H1 (cell line): Measurements from ENCODE around the gene CHD5. TPM values are rescaled to one million over a fixed set of nuclear protein-coding genes. Genes with fewer than 3 reads are reported as not detected.

Experiments
- CTCF ChIA-PET: fragments of 300-600 bp; sonication (Branson Sonifier 250); formaldehyde crosslinking; loops from one replicate; lab custom pipeline; 2021; ENCODE audit not compliant: partially characterized antibody; lab: Charles Lee
- POLR2A ChIA-PET: fragments of 300-600 bp; sonication (Branson Sonifier 250); formaldehyde crosslinking; loops from one replicate; lab custom pipeline; 2021; ENCODE audit warnings: inconsistent platforms; ENCODE audit not compliant: partially characterized antibody; lab: Charles Lee
- DNase-seq, 2 experiments: peaks; one replicate each; pipeline versions ENCODE4 v3.0.0 to v3.0.0-alpha.2; 2010 to 2022; ENCODE audit warnings: low spot score in 2 of 2, low read depth in 1 of 2, mixed read lengths in 1 of 2
- FAIRE-seq: peaks from 2 replicates; lab custom pipeline; 2011; peaks lifted over from hg19 to GRCh38; lab: Jason Lieb, UNC
- H2AFZ ChIP-seq: 2 replicates; pipeline ENCODE4 v1.8.1; 2012; ENCODE audit warnings: low read length, inconsistent platforms
- H2AK5ac ChIP-seq: 2 replicates; pipeline ENCODE4 v1.6.1; 2013; ENCODE audit warnings: low read depth, low read length
- H2BK120ac ChIP-seq: replicated peaks from 2 replicates; pipeline ENCODE3; 2013; ENCODE audit warnings: low read depth, low read length, inconsistent platforms
- H2BK12ac ChIP-seq: 2 replicates; pipeline ENCODE4 v1.6.1; 2013; ENCODE audit warnings: low read depth, low read length
- H2BK15ac ChIP-seq: 2 replicates; pipeline ENCODE4 v1.6.1; 2013; ENCODE audit warnings: low read length
- H2BK20ac ChIP-seq: 2 replicates; pipeline ENCODE4 v1.6.1; 2013; ENCODE audit warnings: low read length
- H2BK5ac ChIP-seq: 2 replicates; pipeline ENCODE4 v1.6.1; 2013; ENCODE audit warnings: low read depth, low read length
- H3K14ac ChIP-seq: 2 replicates; pipeline ENCODE4 v1.6.1; 2013; ENCODE audit warnings: inconsistent platforms; ENCODE audit not compliant: insufficient read length
- H3K18ac ChIP-seq: 2 replicates; pipeline ENCODE4 v1.6.1; 2013; ENCODE audit warnings: low read length; ENCODE audit errors: extremely low read depth
- H3K23ac ChIP-seq: 2 replicates; pipeline ENCODE4 v1.6.1; 2013; ENCODE audit warnings: inconsistent platforms; ENCODE audit not compliant: insufficient read length
- H3K23me2 ChIP-seq: 2 replicates; pipeline ENCODE4 v1.6.1; 2013; ENCODE audit warnings: low read depth, low read length
- H3K27ac ChIP-seq: 2 replicates; pipeline ENCODE4 v1.6.1; 2011; ENCODE audit warnings: low read depth, low read length, inconsistent platforms
- H3K27me3 ChIP-seq, 4 experiments: replicated peaks in 1 of 4; 1 replicate in 1 of 4; 2 replicates in 3 of 4; pipeline versions ENCODE4 v1.6.1 to v1.8.1; 2011 to 2013; ENCODE audit warnings: low read length in 3 of 4, mild to moderate bottlenecking in 3 of 4, inconsistent platforms in 2 of 4, mixed read lengths in 2 of 4, moderate library complexity in 1 of 4; ENCODE audit not compliant: control insufficient read depth in 3 of 4, insufficient read depth in 3 of 4; ENCODE audit errors: extremely low read depth in 1 of 4
- H3K36me3 ChIP-seq, 4 experiments: 2 replicates each; pipeline versions ENCODE4 v1.6.1 to v1.8.1; 2011 to 2013; ENCODE audit warnings: mild to moderate bottlenecking in 4 of 4, low read length in 3 of 4, moderate library complexity in 2 of 4, control low read depth in 1 of 4, inconsistent platforms in 1 of 4; ENCODE audit not compliant: insufficient read depth in 4 of 4, control insufficient read depth in 2 of 4
- H3K4ac ChIP-seq: replicated peaks from 2 replicates; pipeline ENCODE3; 2013; ENCODE audit warnings: low read length, low read depth, mixed read lengths, inconsistent platforms; ENCODE audit not compliant: insufficient read length
- H3K4me1 ChIP-seq, 4 experiments: replicated peaks in 1 of 4; 1 replicate in 1 of 4; 2 replicates in 3 of 4; pipeline versions ENCODE4 v1.6.1 to v1.8.1; 2011 to 2013; ENCODE audit warnings: low read length in 3 of 4, inconsistent platforms in 2 of 4, mixed read lengths in 1 of 4; ENCODE audit not compliant: insufficient read depth in 4 of 4, control insufficient read depth in 3 of 4
- H3K4me2 ChIP-seq, 2 experiments: 2 replicates each; pipeline versions ENCODE4 v1.6.1 to v1.8.1; 2011 to 2013; ENCODE audit warnings: low read depth in 2 of 2, low read length in 2 of 2, control low read depth in 1 of 2, inconsistent platforms in 1 of 2, mild to moderate bottlenecking in 1 of 2; ENCODE audit not compliant: insufficient read depth in 1 of 2
- H3K4me3 ChIP-seq, 4 experiments: fragments of 200-600, 300-600 bp in 1 of 4; sonication (generic), shearing (Covaris generic), sonication (Bioruptor Twin) in 1 of 4; 2 replicates each; pipeline versions ENCODE4 v1.5.1 to v1.8.1; 2011 to 2016; ENCODE audit warnings: low read length in 4 of 4, low read depth in 3 of 4, control low read depth in 2 of 4, inconsistent platforms in 2 of 4, mild to moderate bottlenecking in 2 of 4, mixed read lengths in 1 of 4, moderate library complexity in 1 of 4; ENCODE audit not compliant: insufficient read depth in 2 of 4; ENCODE audit errors: extremely low read depth in 1 of 4
- H3K56ac ChIP-seq: replicated peaks from 2 replicates; pipeline ENCODE3; 2013; ENCODE audit warnings: low read depth, mild to moderate bottlenecking, mixed read lengths, low read length, inconsistent platforms; ENCODE audit not compliant: insufficient read length
- H3K79me1 ChIP-seq: 2 replicates; pipeline ENCODE4 v1.6.1; 2013; ENCODE audit warnings: low read depth, low read length, control low read depth
- H3K79me2 ChIP-seq, 2 experiments: 2 replicates each; pipeline versions ENCODE4 v1.6.1 to v1.8.1; 2012 to 2013; ENCODE audit warnings: low read length in 2 of 2, mild to moderate bottlenecking in 2 of 2, inconsistent platforms in 1 of 2; ENCODE audit not compliant: insufficient read depth in 2 of 2, control insufficient read depth in 1 of 2
- H3K9ac ChIP-seq, 4 experiments: replicated peaks in 1 of 4; 1 replicate in 1 of 4; 2 replicates in 3 of 4; pipeline versions ENCODE4 v1.6.1 to v1.8.1; 2011 to 2013; ENCODE audit warnings: low read depth in 3 of 4, low read length in 3 of 4, control low read depth in 2 of 4, mild to moderate bottlenecking in 2 of 4, moderate library complexity in 2 of 4, inconsistent platforms in 1 of 4; ENCODE audit errors: extremely low read depth in 1 of 4
- H3K9me3 ChIP-seq, 2 experiments: 2 replicates each; pipeline versions ENCODE4 v1.6.1 to v1.8.1; 2012 to 2013; ENCODE audit warnings: mild to moderate bottlenecking in 2 of 2, moderate library complexity in 2 of 2, control low read depth in 1 of 2, inconsistent platforms in 1 of 2, low read depth in 1 of 2, low read length in 1 of 2, mixed read lengths in 1 of 2; ENCODE audit not compliant: insufficient read depth in 2 of 2
- H4K20me1 ChIP-seq, 2 experiments: replicated peaks in 1 of 2; 2 replicates each; pipeline versions ENCODE3 to v1.8.1; 2011 to 2013; ENCODE audit warnings: inconsistent platforms in 2 of 2, low read length in 2 of 2, mild to moderate bottlenecking in 1 of 2; ENCODE audit not compliant: insufficient read depth in 2 of 2, control insufficient read depth in 1 of 2
- H4K5ac ChIP-seq: 2 replicates; pipeline ENCODE4 v1.6.1; 2013; ENCODE audit warnings: low read length, low read depth, mixed read lengths, inconsistent platforms; ENCODE audit not compliant: insufficient read length
- H4K8ac ChIP-seq: 2 replicates; pipeline ENCODE4 v1.8.0; 2013; ENCODE audit warnings: mild to moderate bottlenecking, moderate library complexity, low read length, inconsistent platforms; ENCODE audit not compliant: insufficient read depth; ENCODE audit errors: extremely low read depth
- H4K91ac ChIP-seq: replicated peaks from 2 replicates; pipeline ENCODE3; 2013; ENCODE audit warnings: low read length, mixed read lengths, inconsistent platforms; ENCODE audit not compliant: insufficient read length
- PHF8 ChIP-seq: fragments of 200-600 bp; sonication (generic); conservative IDR thresholded peaks from 2 replicates; pipeline ENCODE4 v1.7.1; 2012; ENCODE audit warnings: low read depth, mild to moderate bottlenecking, inconsistent platforms, low read length, moderate library complexity
- SP4 ChIP-seq: IDR thresholded peaks from 2 replicates; pipeline ENCODE4 v1.6.1; 2012; ENCODE audit warnings: low read length, inconsistent platforms
- SRF ChIP-seq: IDR thresholded peaks from 2 replicates; pipeline ENCODE4 v1.6.1; 2011; ENCODE audit warnings: mild to moderate bottlenecking, low read depth, low read length, moderate library complexity
- SUZ12 ChIP-seq: fragments of 200-600 bp; sonication (generic); IDR thresholded peaks from 2 replicates; pipeline ENCODE4 v1.6.1; 2012; ENCODE audit warnings: mild to moderate bottlenecking, inconsistent platforms, low read length, moderate library complexity, mixed read lengths
- WGBS, 2 experiments: shearing (Covaris generic) in 1 of 2; methylation state at CpG; one replicate each; pipeline versions ENCODE4 v1.1.6 to v1.1.7; 2013 to 2015; ENCODE audit warnings: low lambda C conversion rate in 2 of 2, mixed read lengths in 2 of 2, inconsistent platforms in 1 of 2, low coverage in 1 of 2, missing lambda C conversion rate in 1 of 2; ENCODE audit not compliant: insufficient replicate concordance in 2 of 2, insufficient coverage in 1 of 2, insufficient read length in 1 of 2; ENCODE audit errors: extremely low coverage in 1 of 2, missing lambda C conversion rate in 1 of 2; 5-methylcytosine and 5-hydroxymethylcytosine counted together
- polyA plus RNA-seq, 7 experiments: library from polyadenylated mRNA; depleted of rRNA in 3 of 7; stranded (reverse) in 5 of 7; unstranded in 2 of 7; fragments of >200 nt in 5 of 7; fragments of 200-250 nt in 2 of 7; gene quantifications; 1 replicate in 5 of 7; 2 replicates in 1 of 7; 4 replicates in 1 of 7; pipeline versions ENCODE4 v1.2.1 to v1.2.3, GENCODE V29; 2011 to 2013; ENCODE audit warnings: missing spikeins in 2 of 7, mixed read lengths in 2 of 7
- total RNA-seq: library from RNA; stranded (reverse); fragmentation: NEBNext Ultra II Directional; extraction: Animal tissue kit (Norgen Biotek cat#: 25700); gene quantifications from 2 replicates; pipeline ENCODE4 v1.2.1, GENCODE V29; 2021

CHD5 gene
- total and polyA plus RNA-seq, 2 of the 8 experiments (the other 6 are each of a cell fraction or from before 2014, with no cell fraction given) = 0.42 to 1.8 TPM

DNA sequence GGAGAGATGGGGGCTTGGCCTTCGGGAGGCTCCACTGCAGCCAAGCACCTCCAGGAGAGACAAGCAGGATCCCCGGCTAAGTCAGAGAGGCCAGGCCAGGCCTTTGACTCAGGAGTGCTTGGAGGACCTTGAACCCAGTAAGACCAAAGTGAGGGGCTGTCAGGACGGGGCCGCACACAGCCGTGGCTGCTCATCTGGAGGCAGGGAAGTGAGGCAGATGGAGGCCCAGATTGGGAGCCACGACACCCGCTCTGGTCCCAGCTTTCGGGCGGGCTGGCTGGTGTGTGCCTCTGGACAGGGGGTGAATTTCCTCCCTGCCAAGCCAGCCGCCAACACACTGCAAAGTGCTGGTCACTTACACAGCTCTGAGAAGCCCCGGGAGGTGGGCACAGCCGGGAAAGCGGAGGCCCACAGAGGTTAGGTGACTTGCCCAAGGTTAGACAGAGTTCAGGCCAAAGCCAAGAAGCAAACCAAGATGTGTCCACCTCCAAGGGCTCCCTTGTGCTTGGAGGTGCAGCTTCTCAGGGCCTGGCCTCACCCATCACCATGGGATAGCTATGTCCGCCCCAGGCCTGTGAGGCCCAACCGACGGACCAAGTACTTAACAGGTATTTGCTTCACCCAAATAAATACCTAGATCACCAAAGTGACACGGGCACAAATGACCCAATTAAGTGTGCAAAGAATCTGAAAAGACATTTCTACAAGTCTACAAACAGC is 58.3 kb downstream of the CHD5 start:
- Histone ChIP-seq H2BK120ac (no peak overlapping the region), H4K91ac (no peak overlapping the region), H3K14ac (no peak overlapping the region), H3K4ac (no peak overlapping the region), H3K23me2 (no peaks in the 10 kb centered on the region), H3K27ac (no peak overlapping the region), H3K18ac (no peak overlapping the region), H3K36me3 (no peaks in the 10 kb centered on the region), H3K27me3 (peaks cover 0 to 1% (median under 1%) of the 10 kb centered on the region in 4 experiments; a peak in 3 of 7 replicates), H2AK5ac (no peak overlapping the region), H3K4me1 (no peaks in the 10 kb centered on the region; a peak in 2 of 7 replicates), H3K79me1 (no peaks in the 10 kb centered on the region), H4K8ac (no peak overlapping the region), H4K20me1 (no peaks in the 10 kb centered on the region), H3K4me2 (no peak overlapping the region), H2BK12ac (no peak overlapping the region), H2BK15ac (no peak overlapping the region), H4K5ac (no peak overlapping the region), H2BK20ac (no peak overlapping the region), H3K4me3 (no peak overlapping the region), H2BK5ac (no peak overlapping the region), H3K56ac (no peak overlapping the region), H3K9me3 (no peaks in the 10 kb centered on the region), H3K79me2 (no peaks in the 10 kb centered on the region), H2AFZ (no peak overlapping the region), H3K23ac (no peak overlapping the region), H3K9ac (no peak overlapping the region)
- ChIA-PET POLR2A (no interaction called here), CTCF (interaction anchor here (0.7 to 2.3 kb wide), 3 partner anchors 8 to 48 kb away, joined by 3 to 6 read pairs (median 3); no protein-coding TSS in a partner anchor)
- 95% methylated on average over 17 of the region's 17 CpGs; no CpG with 5 or more reads in 1 of the 2 experiments for WGBS, 2 experiments
- DNase-seq (no peak), FAIRE-seq (no peak)
- TF ChIP-seq SP4 (no peak), SRF (no peak), PHF8 (no peak), SUZ12 (no peak)
